Amygdala (tissue), 56 donors: ENCODE data around the gene TMEM120A.
A peak's percentile ranks its signal among the peaks of the same experiment; 100 is the strongest.

Source experiments
- DNase-seq, 56 donors: peaks; one replicate each; lab custom pipeline; 2025; lab: John Stamatoyannopoulos, UW

TMEM120A gene

GRCh38 chr7:75996476-75996875, 2.1 kb upstream of the TMEM120A start:
- no peak for DNase-seq

DNA sequence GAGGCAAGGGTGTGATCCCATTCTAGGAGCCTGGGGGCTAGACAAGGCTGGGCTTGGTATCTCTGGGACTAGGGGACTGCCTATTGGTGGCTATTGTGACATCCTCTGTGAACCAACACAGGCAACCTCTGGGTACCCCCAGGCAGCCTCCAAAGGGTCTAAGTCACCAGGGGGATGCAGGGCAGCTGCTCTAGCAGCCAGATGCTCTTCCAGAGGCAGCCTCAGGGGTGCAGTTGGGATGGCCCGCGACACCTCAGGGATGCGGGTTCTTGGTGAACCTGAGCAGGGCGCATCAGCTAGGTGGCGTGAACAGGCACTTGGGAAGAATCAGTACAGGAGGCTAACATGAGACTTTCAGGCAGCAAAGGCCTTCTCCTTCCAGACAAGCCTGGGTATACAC, 1.6 kb upstream of the TMEM120A start:
- no peak for DNase-seq

- peak in 1 of 56 donors; percentile 39 for DNase-seq
Measured at GRCh38 chr7:75995052-75995471, 667 bp upstream of the TMEM120A start.

DNA sequence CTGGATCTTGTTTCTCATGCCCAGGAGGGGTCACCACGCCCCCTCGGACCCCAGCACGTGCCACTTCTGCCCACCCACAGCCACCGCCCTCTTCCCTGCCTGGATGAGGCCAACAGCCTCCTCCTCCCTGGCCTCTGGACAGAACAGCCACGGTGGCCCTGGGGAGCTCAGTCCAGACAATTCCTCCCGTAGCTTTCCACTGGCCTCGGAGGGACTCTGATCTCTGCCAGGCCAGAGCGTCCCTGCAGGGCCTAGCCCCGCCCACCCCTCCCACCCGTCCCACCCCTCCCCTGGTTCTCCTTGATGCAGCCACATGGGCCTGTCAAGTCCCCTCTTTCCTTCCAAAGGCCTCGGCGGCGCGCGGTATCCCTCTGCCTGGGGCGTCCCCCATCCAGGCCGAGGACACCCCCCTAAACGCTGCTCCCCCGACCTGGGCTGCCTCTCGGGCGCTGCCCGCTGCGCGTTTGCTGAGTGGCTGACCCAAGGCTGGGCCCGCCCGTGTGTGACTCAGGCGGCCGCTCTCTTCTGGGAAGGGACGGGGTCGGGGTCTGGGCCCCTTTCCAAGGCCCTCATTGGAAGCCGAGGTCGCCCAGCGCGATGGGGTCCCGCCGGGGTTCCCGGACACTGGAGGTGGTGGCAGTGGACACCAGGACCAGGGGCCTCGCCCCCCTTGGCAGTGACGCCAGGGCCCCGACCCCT, 557 bp downstream of the TMEM120A start:
- peak in 40 of 56 donors; percentile 19 to 90 (median 59) for DNase-seq

DNA sequence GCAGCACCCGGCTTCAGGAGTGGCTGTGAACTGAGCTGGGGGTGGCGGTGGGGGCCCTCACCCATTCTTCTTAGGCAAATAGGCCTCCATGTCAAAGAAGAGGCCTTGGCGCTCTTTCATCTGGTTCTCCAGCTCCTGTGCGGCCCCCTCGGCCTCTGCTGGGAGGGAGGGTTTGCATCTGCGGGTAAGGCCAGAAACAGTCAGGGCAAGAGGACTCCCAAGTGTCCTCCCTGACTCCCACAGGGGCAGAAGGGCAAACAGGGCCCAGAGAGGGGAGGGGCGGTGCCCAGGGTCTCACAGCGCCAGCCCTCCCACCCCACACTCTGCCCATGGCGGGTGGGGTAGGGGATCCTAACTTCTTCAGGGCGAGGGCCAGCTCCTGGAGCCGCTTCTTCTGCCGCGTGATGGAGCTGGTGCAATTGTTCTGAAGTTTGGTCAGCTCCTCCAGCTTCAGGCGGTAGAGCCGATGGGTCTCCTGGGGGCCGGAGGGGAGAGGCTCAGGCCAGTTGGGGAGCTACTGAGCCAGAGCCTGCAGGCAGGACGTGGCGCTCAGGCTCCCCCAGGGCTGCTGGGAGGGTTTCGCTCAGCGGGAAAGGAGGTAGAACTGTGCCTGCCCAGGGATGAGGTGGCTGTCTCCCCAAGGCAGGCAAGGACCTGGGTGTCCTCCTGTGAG, 2.2 kb downstream of the TMEM120A start:
- DNase-seq, result no peak

GRCh38 chr7:75991531-75992082, 2.8 kb downstream of the TMEM120A start:
- DNase-seq, result no peak

GRCh38 chr7:75989500-75990388, 4.7 kb downstream of the TMEM120A start:
- no peak for DNase-seq

DNA sequence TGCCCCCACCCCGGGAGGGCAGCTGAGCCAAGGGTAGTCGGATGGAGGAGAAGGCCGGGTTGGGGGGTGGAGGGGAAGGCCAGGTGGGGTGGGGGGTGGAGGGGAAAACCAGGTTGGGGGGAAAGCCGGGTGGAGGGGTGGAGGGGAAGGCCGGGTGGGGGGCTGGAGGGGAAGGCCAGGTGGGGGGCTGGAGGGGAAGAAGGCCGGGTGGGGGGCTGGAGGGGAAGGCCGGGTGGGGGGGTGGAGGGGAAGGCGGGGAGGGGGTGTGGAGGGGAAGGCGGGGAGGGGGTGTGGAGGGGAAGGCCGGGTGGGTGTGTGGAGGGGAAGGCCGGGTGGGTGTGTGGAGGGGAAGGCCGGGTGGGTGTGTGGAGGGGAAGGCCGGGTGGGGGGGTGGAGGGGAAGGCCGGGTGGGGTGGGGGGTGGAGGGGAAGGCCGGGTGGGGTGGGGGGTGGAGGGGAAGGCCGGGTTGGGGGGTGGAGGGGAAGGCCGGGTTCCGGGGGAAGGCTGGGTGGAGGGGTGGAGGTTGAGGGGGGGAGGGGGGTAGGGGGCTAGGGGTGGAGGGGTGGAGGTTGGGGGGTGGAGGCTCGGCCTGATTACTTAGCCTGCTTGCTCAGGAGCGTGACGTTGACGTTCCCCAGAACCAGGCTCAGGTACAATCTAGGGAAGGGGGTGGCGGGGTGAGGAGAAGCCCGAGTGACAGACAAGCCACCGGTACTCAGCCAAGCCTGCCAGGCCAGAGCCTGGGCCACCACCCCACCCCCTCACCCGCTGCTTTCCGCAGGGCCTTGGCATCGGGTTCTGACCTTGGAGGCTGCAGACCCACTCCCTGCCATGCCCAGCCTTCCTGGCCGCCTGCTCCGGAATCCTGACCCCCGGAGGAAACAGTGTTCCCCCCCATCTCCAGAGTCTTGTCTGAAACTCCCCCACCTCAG, 5.6 kb downstream of the TMEM120A start:
- DNase-seq, result peak in 18 of 56 donors; percentile 18 to 55 (median 40)

GRCh38 chr7:75987805-75988567, 6.4 kb downstream of the TMEM120A start:
- no peak for DNase-seq

GRCh38 chr7:75987026-75987804, 7.2 kb downstream of the TMEM120A start:
- no peak for DNase-seq

- no peak for DNase-seq
Measured at GRCh38 chr7:75986147-75986781, 8.1 kb downstream of the TMEM120A start.

DNA sequence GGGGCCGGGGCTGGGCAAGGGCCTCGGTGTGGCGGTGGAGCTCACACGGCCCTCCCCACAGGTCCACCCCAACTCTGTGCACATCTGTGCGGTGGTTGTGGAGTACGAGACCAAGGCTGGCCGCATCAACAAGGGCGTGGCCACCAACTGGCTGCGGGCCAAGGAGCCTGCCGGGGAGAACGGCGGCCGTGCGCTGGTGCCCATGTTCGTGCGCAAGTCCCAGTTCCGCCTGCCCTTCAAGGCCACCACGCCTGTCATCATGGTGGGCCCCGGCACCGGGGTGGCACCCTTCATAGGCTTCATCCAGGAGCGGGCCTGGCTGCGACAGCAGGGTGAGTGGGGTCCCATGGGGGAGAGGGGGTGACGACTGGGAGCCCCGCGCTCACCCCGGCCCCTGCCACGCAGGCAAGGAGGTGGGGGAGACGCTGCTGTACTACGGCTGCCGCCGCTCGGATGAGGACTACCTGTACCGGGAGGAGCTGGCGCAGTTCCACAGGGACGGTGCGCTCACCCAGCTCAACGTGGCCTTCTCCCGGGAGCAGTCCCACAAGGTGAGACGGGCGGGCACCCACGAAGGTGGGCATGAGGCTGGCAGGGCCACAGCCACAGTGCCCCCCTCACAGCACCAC, 8.8 kb downstream of the TMEM120A start:
- no peak for DNase-seq

DNA sequence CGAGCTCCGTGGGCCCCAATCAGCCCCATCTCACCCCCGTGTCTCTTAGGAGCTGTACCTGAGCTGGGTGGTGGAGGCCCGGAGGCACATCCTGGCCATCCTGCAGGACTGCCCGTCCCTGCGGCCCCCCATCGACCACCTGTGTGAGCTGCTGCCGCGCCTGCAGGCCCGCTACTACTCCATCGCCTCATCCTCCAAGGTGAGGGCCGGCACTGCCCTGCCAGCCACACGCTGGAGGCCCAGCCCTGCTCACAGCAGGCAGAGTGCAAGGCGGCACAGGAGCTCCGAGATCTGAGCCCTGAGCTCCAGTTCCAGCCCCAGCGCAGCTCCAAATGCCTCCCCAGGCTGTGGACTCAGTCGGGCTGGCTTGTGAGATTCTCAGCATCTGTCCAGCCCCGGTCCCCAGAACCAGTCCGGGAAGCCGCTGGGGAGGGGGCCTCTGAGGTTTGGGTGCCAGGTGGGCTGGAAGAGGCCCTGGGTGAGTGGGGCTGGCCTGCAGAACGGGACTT, 9.3 kb downstream of the TMEM120A start:
- no peak for DNase-seq

GRCh38 chr7:75984130-75985008, 10.0 kb downstream of the TMEM120A start:
- DNase-seq, result no peak

DNA sequence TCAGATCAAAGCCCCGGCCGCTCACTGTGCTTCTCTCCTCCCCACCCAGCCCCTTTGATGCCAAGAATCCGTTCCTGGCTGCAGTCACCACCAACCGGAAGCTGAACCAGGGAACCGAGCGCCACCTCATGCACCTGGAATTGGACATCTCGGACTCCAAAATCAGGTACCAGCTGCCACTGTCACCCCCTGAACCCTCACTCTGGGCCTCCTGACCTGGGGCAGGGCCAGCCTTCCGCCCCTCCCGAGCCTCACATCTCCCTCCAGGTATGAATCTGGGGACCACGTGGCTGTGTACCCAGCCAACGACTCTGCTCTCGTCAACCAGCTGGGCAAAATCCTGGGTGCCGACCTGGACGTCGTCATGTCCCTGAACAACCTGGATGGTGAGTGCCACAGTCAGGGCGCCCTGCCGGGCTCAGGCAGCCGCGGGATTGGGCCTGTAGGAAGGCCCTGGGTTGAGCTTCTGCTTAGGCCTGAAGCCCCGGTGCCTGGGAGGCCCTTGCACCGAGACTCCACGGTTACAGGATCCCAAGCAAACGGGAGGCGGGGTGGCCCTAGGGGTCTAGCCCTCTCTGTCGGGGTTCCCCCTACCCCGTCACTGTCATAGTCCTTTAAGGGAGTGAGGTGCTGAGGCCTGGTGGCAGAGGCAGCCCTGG, 10.8 kb downstream of the TMEM120A start:
- DNase-seq, result no peak
